H1 (cell line): Measurements from ENCODE around the gene NUP210L. TPM values are rescaled to one million over a fixed set of nuclear protein-coding genes. Genes with fewer than 3 reads are reported as not detected.

Experiments used
- ASH2L ChIP-seq: fragments of 200-600, 300-600 bp; sonication (generic); IDR thresholded peaks from one replicate; pipeline ENCODE4 v1.7.1; 2017; ENCODE audit warnings: low read length
- BCL11A ChIP-seq, 2 experiments: IDR thresholded peaks; one replicate each; pipeline ENCODE4 v1.6.1; 2011; ENCODE audit warnings: low read depth in 2 of 2, low read length in 2 of 2, mild to moderate bottlenecking in 2 of 2
- BRCA1 ChIP-seq: IDR thresholded peaks from 2 replicates; pipeline ENCODE4 v1.6.1; 2012; ENCODE audit warnings: low read depth, low read length, improper control_type of control experiment
- CBX8 ChIP-seq: fragments of 300-800, 300-1000 bp; sonication (generic); IDR thresholded peaks from 2 replicates; pipeline ENCODE4 v1.7.1; 2016; ENCODE audit warnings: low read depth, low read length, borderline replicate concordance
- CEBPB ChIP-seq: IDR thresholded peaks from 2 replicates; pipeline ENCODE4 v1.6.1; 2012; ENCODE audit warnings: low read depth, low read length
- JUND ChIP-seq: IDR thresholded peaks from 2 replicates; pipeline ENCODE4 v1.6.1; 2011; ENCODE audit warnings: mild to moderate bottlenecking, improper control_type of control experiment, low read length
- KDM1A ChIP-seq: fragments of 200-600, 300-600 bp; sonication (generic); IDR thresholded peaks from 2 replicates; pipeline ENCODE4 v1.7.1; 2016; ENCODE audit warnings: mild to moderate bottlenecking, low read length, borderline replicate concordance
- KDM4A ChIP-seq: IDR thresholded peaks from one replicate; pipeline ENCODE4 v1.7.1; 2012; ENCODE audit warnings: low read depth, mild to moderate bottlenecking, moderate library complexity, low read length, inconsistent platforms; ENCODE audit not compliant: severe bottlenecking
- POLR2AphosphoS5 ChIP-seq: IDR thresholded peaks from 2 replicates; pipeline ENCODE4 v1.6.1; 2011; ENCODE audit warnings: low read depth, low read length
- RAD21 ChIP-seq, 2 experiments: IDR thresholded peaks in 1 of 2; conservative IDR thresholded peaks in 1 of 2; 2 replicates each; pipeline ENCODE4 v1.6.1; 2011; ENCODE audit warnings: low read depth in 2 of 2, low read length in 2 of 2, improper control_type of control experiment in 1 of 2, inconsistent platforms in 1 of 2, mild to moderate bottlenecking in 1 of 2, moderate library complexity in 1 of 2
- RBBP5 ChIP-seq: IDR thresholded peaks from 2 replicates; pipeline ENCODE4 v1.7.1; 2012; ENCODE audit warnings: low read depth, mild to moderate bottlenecking, inconsistent platforms, low read length, moderate library complexity, borderline replicate concordance
- SIX5 ChIP-seq: IDR thresholded peaks from 2 replicates; pipeline ENCODE4 v1.6.1; 2011; ENCODE audit warnings: mild to moderate bottlenecking, low read depth, low read length
- TAF7 ChIP-seq: optimal IDR thresholded peaks from 2 replicates; pipeline ENCODE3; 2011; ENCODE audit warnings: low read depth, mild to moderate bottlenecking, inconsistent platforms, low read length, moderate library complexity, borderline replicate concordance
- TEAD4 ChIP-seq: IDR thresholded peaks from 2 replicates; pipeline ENCODE4 v1.6.1; 2012; ENCODE audit warnings: low read depth, low read length, inconsistent platforms, mixed read lengths
- ZNF274 ChIP-seq: IDR thresholded peaks from 2 replicates; pipeline ENCODE4 v1.7.0; 2012; ENCODE audit warnings: low read length, borderline replicate concordance; ENCODE audit errors: extremely low read depth
- polyA plus RNA-seq, 7 experiments: library from polyadenylated mRNA; depleted of rRNA in 3 of 7; stranded (reverse) in 5 of 7; unstranded in 2 of 7; fragments of >200 nt in 5 of 7; fragments of 200-250 nt in 2 of 7; gene quantifications; 1 replicate in 5 of 7; 2 replicates in 1 of 7; 4 replicates in 1 of 7; pipeline versions ENCODE4 v1.2.1 to v1.2.3, GENCODE V29; 2011 to 2013; ENCODE audit warnings: missing spikeins in 2 of 7, mixed read lengths in 2 of 7
- total RNA-seq: library from RNA; stranded (reverse); fragmentation: NEBNext Ultra II Directional; extraction: Animal tissue kit (Norgen Biotek cat#: 25700); gene quantifications from 2 replicates; pipeline ENCODE4 v1.2.1, GENCODE V29; 2021
- TF ChIP-seq, protein P1 (sequence below): IDR thresholded peaks from 2 replicates; pipeline ENCODE4 v1.6.1; 2012; ENCODE audit warnings: inconsistent platforms

The NUP210L gene
- total and polyA plus RNA-seq, 2 of the 8 experiments (the other 6 are each of a cell fraction or from before 2014, with no cell fraction given): not detected

DNA sequence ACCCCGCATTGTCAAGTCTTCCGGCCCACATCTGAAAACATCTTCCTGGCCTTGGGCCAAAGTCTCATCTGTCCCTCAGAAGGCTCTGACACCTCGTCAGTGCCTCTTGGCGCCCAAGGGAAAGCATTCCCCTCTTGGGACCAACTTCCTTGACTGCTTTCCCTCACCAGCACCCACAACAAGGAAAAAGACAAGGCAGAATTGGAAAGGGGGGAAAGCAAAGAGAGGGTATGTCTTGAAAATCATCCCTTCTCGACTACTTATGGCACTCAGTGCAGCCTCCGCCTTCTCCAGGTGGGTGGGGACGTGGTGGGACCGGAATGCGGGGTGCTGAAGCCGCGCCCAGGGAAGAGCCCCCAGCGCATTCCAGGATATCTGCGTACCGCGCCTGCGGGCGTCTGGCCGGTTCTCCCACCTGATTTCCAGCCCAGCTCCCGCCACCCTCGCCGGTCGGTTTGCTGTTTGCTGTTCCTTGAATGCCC is 191.0 kb downstream of the NUP210L start (continued):
- TF ChIP-seq KDM1A (no peak), CBX8 (no peak), RBBP5 (peak; percentile 56; the same call in 1 of the 2 replicates), TEAD4 (peak; percentile 94), BCL11A (IDR thresholded peaks at IDR 0.05; ENCODE audit: low read depth in 2 of 2, low read length in 2 of 2) (no peak), TAF7 (no peak), KDM4A (peak; percentile 42), SIX5 (no peak), POLR2AphosphoS5 (peak; percentile 80), BRCA1 (no peak), JUND (no peak), CEBPB (no peak), ZNF274 (no peak), RAD21 (IDR thresholded peaks at IDR 0.05 in 1 of 2, conservative IDR thresholded peaks at IDR 0.05 in 1 of 2; ENCODE audit: low read depth in 2 of 2, low read length in 2 of 2) (no peak), ASH2L (no peak)
- TF ChIP-seq, protein P1, sequence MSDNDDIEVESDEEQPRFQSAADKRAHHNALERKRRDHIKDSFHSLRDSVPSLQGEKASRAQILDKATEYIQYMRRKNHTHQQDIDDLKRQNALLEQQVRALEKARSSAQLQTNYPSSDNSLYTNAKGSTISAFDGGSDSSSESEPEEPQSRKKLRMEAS: 0 out of 2 replicates have a peak, but pooled peaks have one; percentile 43
